K562 (cell line): ENCODE results near the gene CRIM1.

ENCODE experiments used
- ASH1L ChIP-seq: fragments of 450-650 bp; IDR thresholded peaks from 2 replicates; pipeline ENCODE4 v1.6.1; 2018; ENCODE audit warnings: borderline replicate concordance, mild to moderate bottlenecking, low read depth; ENCODE audit not compliant: partially characterized antibody
- IRF2 ChIP-seq: sonication (generic); formaldehyde crosslinking; IDR thresholded peaks from 2 replicates; pipeline ENCODE4 v1.8.1; 2022; ENCODE audit warnings: mild to moderate bottlenecking, missing genetic modification reagents
- KDM1A ChIP-seq, 2 experiments: fragments of 450-650 bp; IDR thresholded peaks; 2 replicates each; pipeline ENCODE4 v1.6.1; 2016; ENCODE audit warnings: mild to moderate bottlenecking in 2 of 2
- NR3C1 ChIP-seq: sonication (generic); formaldehyde crosslinking; IDR thresholded peaks from 2 replicates; pipeline ENCODE4 v1.8.1; 2022; ENCODE audit warnings: missing genetic modification reagents
- POLR2AphosphoS5 ChIP-seq: IDR thresholded peaks from 2 replicates; pipeline ENCODE4 v1.6.1; 2011; ENCODE audit warnings: mild to moderate bottlenecking, low read depth, low read length, moderate library complexity; ENCODE audit not compliant: control insufficient read depth, insufficient read depth
- ZNF644 ChIP-seq: fragments of 200-800 bp; sonication (Bioruptor generic); IDR thresholded peaks from 2 replicates; pipeline ENCODE4 v1.6.1; 2016; ENCODE audit warnings: low read depth, missing genetic modification characterization, missing compliant biosample characterization
- TF ChIP-seq, protein P1 (sequence below), 3 experiments: IDR thresholded peaks in 2 of 3; conservative IDR thresholded peaks in 1 of 3; 2 replicates each; pipeline ENCODE4 v1.5.1; 2011 to 2012; ENCODE audit warnings: low read length in 3 of 3, mild to moderate bottlenecking in 3 of 3, control low read depth in 2 of 3, improper control_type of control experiment in 1 of 3, inconsistent platforms in 1 of 3, low read depth in 1 of 3, mixed read lengths in 1 of 3, moderate library complexity in 1 of 3; ENCODE audit not compliant: insufficient read depth in 2 of 3
- TF ChIP-seq, protein P2 (sequence below): sonication (generic); formaldehyde crosslinking; IDR thresholded peaks from 2 replicates; pipeline ENCODE4 v1.8.1; 2023; ENCODE audit warnings: mild to moderate bottlenecking, missing genetic modification reagents

DNA sequence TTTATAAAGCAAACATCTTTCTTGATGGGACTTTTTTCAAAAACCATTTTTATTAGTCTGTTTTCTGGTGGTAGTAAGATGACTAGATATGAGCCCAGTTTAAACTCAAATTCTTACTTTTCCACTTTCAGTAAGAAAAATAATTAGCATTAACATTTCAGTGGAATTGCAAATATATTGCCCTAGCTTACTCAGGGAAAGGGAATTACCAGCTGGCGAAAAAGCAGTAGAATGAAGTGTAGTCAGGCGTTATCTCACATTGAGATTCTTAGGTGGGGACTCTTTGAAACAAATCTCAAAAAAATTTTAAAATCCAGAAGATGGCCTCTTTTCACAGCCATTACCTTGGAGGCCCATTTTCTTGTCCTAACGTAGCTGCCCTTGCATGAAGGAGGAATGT, 65.8 kb downstream of the CRIM1 start:
- TF ChIP-seq ZNF644 (no peak), ASH1L (no peak), NR3C1 (CRISPR knock-in tag) (no peak), IRF2 (CRISPR knock-in tag) (no peak), POLR2AphosphoS5 (no peak), KDM1A (IDR thresholded peaks at IDR 0.05) (no peak)
- TF ChIP-seq, protein P1, sequence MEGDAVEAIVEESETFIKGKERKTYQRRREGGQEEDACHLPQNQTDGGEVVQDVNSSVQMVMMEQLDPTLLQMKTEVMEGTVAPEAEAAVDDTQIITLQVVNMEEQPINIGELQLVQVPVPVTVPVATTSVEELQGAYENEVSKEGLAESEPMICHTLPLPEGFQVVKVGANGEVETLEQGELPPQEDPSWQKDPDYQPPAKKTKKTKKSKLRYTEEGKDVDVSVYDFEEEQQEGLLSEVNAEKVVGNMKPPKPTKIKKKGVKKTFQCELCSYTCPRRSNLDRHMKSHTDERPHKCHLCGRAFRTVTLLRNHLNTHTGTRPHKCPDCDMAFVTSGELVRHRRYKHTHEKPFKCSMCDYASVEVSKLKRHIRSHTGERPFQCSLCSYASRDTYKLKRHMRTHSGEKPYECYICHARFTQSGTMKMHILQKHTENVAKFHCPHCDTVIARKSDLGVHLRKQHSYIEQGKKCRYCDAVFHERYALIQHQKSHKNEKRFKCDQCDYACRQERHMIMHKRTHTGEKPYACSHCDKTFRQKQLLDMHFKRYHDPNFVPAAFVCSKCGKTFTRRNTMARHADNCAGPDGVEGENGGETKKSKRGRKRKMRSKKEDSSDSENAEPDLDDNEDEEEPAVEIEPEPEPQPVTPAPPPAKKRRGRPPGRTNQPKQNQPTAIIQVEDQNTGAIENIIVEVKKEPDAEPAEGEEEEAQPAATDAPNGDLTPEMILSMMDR (IDR thresholded peaks at IDR 0.05 in 2 of 3, conservative IDR thresholded peaks at IDR 0.05 in 1 of 3; ENCODE audit: insufficient read depth in 2 of 3, low read depth in 1 of 3, low read length in 3 of 3): no peak
- TF ChIP-seq, protein P2, sequence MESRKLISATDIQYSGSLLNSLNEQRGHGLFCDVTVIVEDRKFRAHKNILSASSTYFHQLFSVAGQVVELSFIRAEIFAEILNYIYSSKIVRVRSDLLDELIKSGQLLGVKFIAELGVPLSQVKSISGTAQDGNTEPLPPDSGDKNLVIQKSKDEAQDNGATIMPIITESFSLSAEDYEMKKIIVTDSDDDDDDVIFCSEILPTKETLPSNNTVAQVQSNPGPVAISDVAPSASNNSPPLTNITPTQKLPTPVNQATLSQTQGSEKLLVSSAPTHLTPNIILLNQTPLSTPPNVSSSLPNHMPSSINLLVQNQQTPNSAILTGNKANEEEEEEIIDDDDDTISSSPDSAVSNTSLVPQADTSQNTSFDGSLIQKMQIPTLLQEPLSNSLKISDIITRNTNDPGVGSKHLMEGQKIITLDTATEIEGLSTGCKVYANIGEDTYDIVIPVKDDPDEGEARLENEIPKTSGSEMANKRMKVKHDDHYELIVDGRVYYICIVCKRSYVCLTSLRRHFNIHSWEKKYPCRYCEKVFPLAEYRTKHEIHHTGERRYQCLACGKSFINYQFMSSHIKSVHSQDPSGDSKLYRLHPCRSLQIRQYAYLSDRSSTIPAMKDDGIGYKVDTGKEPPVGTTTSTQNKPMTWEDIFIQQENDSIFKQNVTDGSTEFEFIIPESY: no peak
